HEK293 (cell line): ENCODE results near the gene MBTD1.

Source experiments
- GLI4 ChIP-seq: fragments of 450-650 bp; formaldehyde crosslinking; IDR thresholded peaks from 2 replicates; pipeline ENCODE4 v1.5.1; 2016; ENCODE audit warnings: missing biosample characterization, missing genetic modification characterization
- MEIS1 ChIP-seq: sonication (generic); formaldehyde crosslinking; IDR thresholded peaks from 2 replicates; pipeline ENCODE4 v1.8.1; 2022; ENCODE audit warnings: missing genetic modification reagents, mild to moderate bottlenecking, borderline replicate concordance
- ZFP37 ChIP-seq: fragments of 450-650 bp; formaldehyde crosslinking; IDR thresholded peaks from 2 replicates; pipeline ENCODE4 v1.5.1; 2016; ENCODE audit warnings: missing biosample characterization, missing genetic modification characterization
- ZNF121 ChIP-seq: fragments of 450-650 bp; formaldehyde crosslinking; IDR thresholded peaks from 2 replicates; pipeline ENCODE4 v1.5.1; 2016; ENCODE audit warnings: missing biosample characterization, missing genetic modification characterization
- ZNF146 ChIP-seq: fragments of 450-650 bp; formaldehyde crosslinking; IDR thresholded peaks from 2 replicates; pipeline ENCODE4 v1.5.1; 2016; ENCODE audit warnings: missing biosample characterization, missing genetic modification characterization
- ZNF221 ChIP-seq: fragments of 450-650 bp; formaldehyde crosslinking; IDR thresholded peaks from 2 replicates; pipeline ENCODE4 v1.5.1; 2017; ENCODE audit warnings: missing biosample characterization, missing genetic modification characterization, borderline replicate concordance
- ZNF660 ChIP-seq: fragments of 450-650 bp; IDR thresholded peaks from 2 replicates; pipeline ENCODE4 v1.5.1; 2018; ENCODE audit warnings: missing biosample characterization, mild to moderate bottlenecking, missing genetic modification characterization
- TF ChIP-seq, protein P1 (sequence below): fragments of 450-650 bp; formaldehyde crosslinking; IDR thresholded peaks from 2 replicates; pipeline ENCODE4 v1.5.1; 2016; ENCODE audit warnings: missing biosample characterization, missing genetic modification characterization
- TF ChIP-seq, protein P2 (sequence below): fragments of 450-650 bp; formaldehyde crosslinking; IDR thresholded peaks from 2 replicates; pipeline ENCODE4 v1.5.1; 2016; ENCODE audit warnings: missing biosample characterization, missing genetic modification characterization, borderline replicate concordance
- TF ChIP-seq, protein P3 (sequence below): sonication (generic); formaldehyde crosslinking; IDR thresholded peaks from 2 replicates; pipeline ENCODE4 v1.8.1; 2022; ENCODE audit warnings: mild to moderate bottlenecking, moderate library complexity, missing genetic modification reagents
- TF ChIP-seq, protein P4 (sequence below): fragments of 450-650 bp; formaldehyde crosslinking; IDR thresholded peaks from 2 replicates; pipeline ENCODE4 v1.5.1; 2016; ENCODE audit warnings: missing biosample characterization, missing genetic modification characterization
- TF ChIP-seq, protein P5 (sequence below): fragments of 450-650 bp; formaldehyde crosslinking; IDR thresholded peaks from 2 replicates; pipeline ENCODE4 v1.5.1; 2016; ENCODE audit warnings: missing biosample characterization, missing genetic modification characterization

DNA sequence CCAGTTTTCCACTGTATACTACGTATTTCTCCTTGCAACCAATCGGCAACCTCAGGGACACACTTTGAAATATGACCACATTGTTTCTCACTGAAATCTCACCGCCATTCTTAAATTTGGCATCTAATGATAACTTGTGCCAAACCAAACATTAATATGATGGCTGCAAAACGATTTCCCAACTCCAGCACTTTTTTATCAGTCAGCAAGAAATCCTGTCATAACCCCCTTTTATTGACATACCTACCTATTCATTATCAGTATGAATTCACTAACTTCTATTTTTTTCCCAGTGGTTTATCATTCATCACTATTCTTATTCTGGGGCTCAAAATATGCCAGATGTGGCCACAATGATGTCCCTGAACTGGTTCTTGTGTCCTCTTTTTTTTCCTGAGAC, 15.8 kb downstream of the MBTD1 start:
- TF ChIP-seq, protein P1, sequence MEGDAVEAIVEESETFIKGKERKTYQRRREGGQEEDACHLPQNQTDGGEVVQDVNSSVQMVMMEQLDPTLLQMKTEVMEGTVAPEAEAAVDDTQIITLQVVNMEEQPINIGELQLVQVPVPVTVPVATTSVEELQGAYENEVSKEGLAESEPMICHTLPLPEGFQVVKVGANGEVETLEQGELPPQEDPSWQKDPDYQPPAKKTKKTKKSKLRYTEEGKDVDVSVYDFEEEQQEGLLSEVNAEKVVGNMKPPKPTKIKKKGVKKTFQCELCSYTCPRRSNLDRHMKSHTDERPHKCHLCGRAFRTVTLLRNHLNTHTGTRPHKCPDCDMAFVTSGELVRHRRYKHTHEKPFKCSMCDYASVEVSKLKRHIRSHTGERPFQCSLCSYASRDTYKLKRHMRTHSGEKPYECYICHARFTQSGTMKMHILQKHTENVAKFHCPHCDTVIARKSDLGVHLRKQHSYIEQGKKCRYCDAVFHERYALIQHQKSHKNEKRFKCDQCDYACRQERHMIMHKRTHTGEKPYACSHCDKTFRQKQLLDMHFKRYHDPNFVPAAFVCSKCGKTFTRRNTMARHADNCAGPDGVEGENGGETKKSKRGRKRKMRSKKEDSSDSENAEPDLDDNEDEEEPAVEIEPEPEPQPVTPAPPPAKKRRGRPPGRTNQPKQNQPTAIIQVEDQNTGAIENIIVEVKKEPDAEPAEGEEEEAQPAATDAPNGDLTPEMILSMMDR: no peak
- TF ChIP-seq ZNF121 (tag by site-specific recombination): no peak
- TF ChIP-seq, protein P2, sequence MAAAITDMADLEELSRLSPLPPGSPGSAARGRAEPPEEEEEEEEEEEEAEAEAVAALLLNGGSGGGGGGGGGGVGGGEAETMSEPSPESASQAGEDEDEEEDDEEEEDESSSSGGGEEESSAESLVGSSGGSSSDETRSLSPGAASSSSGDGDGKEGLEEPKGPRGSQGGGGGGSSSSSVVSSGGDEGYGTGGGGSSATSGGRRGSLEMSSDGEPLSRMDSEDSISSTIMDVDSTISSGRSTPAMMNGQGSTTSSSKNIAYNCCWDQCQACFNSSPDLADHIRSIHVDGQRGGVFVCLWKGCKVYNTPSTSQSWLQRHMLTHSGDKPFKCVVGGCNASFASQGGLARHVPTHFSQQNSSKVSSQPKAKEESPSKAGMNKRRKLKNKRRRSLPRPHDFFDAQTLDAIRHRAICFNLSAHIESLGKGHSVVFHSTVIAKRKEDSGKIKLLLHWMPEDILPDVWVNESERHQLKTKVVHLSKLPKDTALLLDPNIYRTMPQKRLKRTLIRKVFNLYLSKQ: no peak
- TF ChIP-seq ZNF660: no peak
- TF ChIP-seq ZNF221 (tag by site-specific recombination): no peak
- TF ChIP-seq, protein P3, sequence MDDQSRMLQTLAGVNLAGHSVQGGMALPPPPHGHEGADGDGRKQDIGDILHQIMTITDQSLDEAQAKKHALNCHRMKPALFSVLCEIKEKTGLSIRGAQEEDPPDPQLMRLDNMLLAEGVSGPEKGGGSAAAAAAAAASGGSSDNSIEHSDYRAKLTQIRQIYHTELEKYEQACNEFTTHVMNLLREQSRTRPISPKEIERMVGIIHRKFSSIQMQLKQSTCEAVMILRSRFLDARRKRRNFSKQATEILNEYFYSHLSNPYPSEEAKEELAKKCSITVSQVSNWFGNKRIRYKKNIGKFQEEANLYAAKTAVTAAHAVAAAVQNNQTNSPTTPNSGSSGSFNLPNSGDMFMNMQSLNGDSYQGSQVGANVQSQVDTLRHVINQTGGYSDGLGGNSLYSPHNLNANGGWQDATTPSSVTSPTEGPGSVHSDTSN: no peak
- no peak for TF ChIP-seq MEIS1 (CRISPR knock-in tag)
- TF ChIP-seq ZFP37 (tag by site-specific recombination): no peak
- TF ChIP-seq ZNF146 (tag by site-specific recombination): no peak
- no peak for TF ChIP-seq GLI4
- TF ChIP-seq, protein P4, sequence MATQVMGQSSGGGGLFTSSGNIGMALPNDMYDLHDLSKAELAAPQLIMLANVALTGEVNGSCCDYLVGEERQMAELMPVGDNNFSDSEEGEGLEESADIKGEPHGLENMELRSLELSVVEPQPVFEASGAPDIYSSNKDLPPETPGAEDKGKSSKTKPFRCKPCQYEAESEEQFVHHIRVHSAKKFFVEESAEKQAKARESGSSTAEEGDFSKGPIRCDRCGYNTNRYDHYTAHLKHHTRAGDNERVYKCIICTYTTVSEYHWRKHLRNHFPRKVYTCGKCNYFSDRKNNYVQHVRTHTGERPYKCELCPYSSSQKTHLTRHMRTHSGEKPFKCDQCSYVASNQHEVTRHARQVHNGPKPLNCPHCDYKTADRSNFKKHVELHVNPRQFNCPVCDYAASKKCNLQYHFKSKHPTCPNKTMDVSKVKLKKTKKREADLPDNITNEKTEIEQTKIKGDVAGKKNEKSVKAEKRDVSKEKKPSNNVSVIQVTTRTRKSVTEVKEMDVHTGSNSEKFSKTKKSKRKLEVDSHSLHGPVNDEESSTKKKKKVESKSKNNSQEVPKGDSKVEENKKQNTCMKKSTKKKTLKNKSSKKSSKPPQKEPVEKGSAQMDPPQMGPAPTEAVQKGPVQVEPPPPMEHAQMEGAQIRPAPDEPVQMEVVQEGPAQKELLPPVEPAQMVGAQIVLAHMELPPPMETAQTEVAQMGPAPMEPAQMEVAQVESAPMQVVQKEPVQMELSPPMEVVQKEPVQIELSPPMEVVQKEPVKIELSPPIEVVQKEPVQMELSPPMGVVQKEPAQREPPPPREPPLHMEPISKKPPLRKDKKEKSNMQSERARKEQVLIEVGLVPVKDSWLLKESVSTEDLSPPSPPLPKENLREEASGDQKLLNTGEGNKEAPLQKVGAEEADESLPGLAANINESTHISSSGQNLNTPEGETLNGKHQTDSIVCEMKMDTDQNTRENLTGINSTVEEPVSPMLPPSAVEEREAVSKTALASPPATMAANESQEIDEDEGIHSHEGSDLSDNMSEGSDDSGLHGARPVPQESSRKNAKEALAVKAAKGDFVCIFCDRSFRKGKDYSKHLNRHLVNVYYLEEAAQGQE (tag by site-specific recombination): no peak
- TF ChIP-seq, protein P5, sequence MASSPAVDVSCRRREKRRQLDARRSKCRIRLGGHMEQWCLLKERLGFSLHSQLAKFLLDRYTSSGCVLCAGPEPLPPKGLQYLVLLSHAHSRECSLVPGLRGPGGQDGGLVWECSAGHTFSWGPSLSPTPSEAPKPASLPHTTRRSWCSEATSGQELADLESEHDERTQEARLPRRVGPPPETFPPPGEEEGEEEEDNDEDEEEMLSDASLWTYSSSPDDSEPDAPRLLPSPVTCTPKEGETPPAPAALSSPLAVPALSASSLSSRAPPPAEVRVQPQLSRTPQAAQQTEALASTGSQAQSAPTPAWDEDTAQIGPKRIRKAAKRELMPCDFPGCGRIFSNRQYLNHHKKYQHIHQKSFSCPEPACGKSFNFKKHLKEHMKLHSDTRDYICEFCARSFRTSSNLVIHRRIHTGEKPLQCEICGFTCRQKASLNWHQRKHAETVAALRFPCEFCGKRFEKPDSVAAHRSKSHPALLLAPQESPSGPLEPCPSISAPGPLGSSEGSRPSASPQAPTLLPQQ: no peak
